Prostate gland (tissue), 2 donors: ENCODE results near the gene APOBR.

Source experiments
- POLR2A ChIP-seq: fragments of 450-650 bp; IDR thresholded peaks from one replicate; pipeline ENCODE4 v1.6.1; 2016; ENCODE audit warnings: antibody characterized with exemption, mild to moderate bottlenecking
- POLR2AphosphoS5 ChIP-seq: sonication (generic); formaldehyde crosslinking; IDR thresholded peaks from one replicate; pipeline ENCODE4 v1.6.1; 2017; ENCODE audit warnings: antibody characterized with exemption
- TF ChIP-seq, protein P1 (sequence below), 4 experiments: fragments of 200-600 bp in 2 of 4; fragments of 450-650 bp in 2 of 4; sonication (generic) in 2 of 4; IDR thresholded peaks; 1 replicate in 3 of 4; 2 replicates in 1 of 4; pipeline ENCODE4 v1.5.1; 2016 to 2019; ENCODE audit warnings: antibody characterized with exemption in 4 of 4, mild to moderate bottlenecking in 2 of 4, moderate library complexity in 2 of 4

DNA sequence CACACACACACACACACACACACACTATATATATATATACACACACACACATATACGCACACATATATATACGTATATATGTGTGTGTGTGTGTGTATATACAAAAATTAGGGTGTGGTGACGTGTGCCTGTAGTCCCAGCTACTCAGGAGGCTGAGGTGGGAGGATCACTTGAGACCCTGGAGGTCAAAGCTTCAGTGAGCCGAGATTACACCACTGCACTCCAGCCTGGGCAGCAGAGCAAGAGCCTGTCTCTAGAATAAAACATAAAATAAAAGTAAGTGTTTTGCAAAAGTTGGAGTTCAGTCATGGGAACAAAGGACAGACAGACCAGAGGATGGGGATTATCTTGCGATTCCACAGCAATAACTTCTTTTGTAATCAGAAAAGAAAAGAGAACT is 33.5 kb downstream of the APOBR start:
- TF ChIP-seq, protein P1, sequence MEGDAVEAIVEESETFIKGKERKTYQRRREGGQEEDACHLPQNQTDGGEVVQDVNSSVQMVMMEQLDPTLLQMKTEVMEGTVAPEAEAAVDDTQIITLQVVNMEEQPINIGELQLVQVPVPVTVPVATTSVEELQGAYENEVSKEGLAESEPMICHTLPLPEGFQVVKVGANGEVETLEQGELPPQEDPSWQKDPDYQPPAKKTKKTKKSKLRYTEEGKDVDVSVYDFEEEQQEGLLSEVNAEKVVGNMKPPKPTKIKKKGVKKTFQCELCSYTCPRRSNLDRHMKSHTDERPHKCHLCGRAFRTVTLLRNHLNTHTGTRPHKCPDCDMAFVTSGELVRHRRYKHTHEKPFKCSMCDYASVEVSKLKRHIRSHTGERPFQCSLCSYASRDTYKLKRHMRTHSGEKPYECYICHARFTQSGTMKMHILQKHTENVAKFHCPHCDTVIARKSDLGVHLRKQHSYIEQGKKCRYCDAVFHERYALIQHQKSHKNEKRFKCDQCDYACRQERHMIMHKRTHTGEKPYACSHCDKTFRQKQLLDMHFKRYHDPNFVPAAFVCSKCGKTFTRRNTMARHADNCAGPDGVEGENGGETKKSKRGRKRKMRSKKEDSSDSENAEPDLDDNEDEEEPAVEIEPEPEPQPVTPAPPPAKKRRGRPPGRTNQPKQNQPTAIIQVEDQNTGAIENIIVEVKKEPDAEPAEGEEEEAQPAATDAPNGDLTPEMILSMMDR (IDR thresholded peaks at IDR 0.05), result no peak
- TF ChIP-seq POLR2AphosphoS5 (no peak), POLR2A (no peak)
